SK-N-SH (cell line): Measurements from ENCODE around the gene GPR42. TPM values are rescaled to one million over a fixed set of nuclear protein-coding genes. Genes with fewer than 3 reads are reported as not detected.
"Not testable (repeated sequence)": the region's sequence is repeated elsewhere in the genome, so short reads cannot be mapped to it uniquely, and the experiment has no call there.

Source experiments
- CTCF ChIA-PET: fragments of 300-600, 350-600 bp; formaldehyde crosslinking; extraction: SDS; loops from one replicate; lab custom pipeline; 2021; lab: Yijun Ruan, JAX
- POLR2A ChIA-PET: fragments of 350-600 bp; sonication (Branson Sonifier 250); formaldehyde crosslinking; extraction: SDS; loops from one replicate; lab custom pipeline; 2020; ENCODE audit warnings: antibody characterized with exemption, inconsistent platforms; lab: Yijun Ruan, JAX
- DNase-seq: peaks from one replicate; pipeline ENCODE4 v3.0.0; 2012
- H2AFZ ChIP-seq: fragments of 200-600 bp; sonication (generic); 2 replicates; pipeline ENCODE4 v1.8.1; 2016; ENCODE audit warnings: antibody characterized with exemption, mild to moderate bottlenecking, low read depth
- H3F3A ChIP-seq: fragments of 200-600 bp; sonication (generic); replicated peaks from 2 replicates; pipeline ENCODE3; 2016; ENCODE audit warnings: antibody characterized with exemption, mild to moderate bottlenecking; ENCODE audit not compliant: insufficient read depth
- H3K27ac ChIP-seq, 2 experiments: fragments of 200-500 bp in 1 of 2; fragments of 200-600 bp in 1 of 2; sonication (Bioruptor generic) in 1 of 2; sonication (generic), shearing (Covaris generic) in 1 of 2; 2 replicates each; pipeline versions ENCODE4 v1.5.1 to v1.6.1; 2014 to 2016; ENCODE audit warnings: low read depth in 2 of 2, inconsistent platforms in 1 of 2, low read length in 1 of 2, mild to moderate bottlenecking in 1 of 2, mixed read lengths in 1 of 2
- H3K27me3 ChIP-seq: fragments of 200-600 bp; sonication (generic), shearing (Covaris generic); 2 replicates; pipeline ENCODE4 v1.6.1; 2016; ENCODE audit warnings: mixed run types; ENCODE audit not compliant: insufficient read depth
- H3K36me3 ChIP-seq, 2 experiments: fragments of 200-500 bp in 1 of 2; fragments of 200-600 bp in 1 of 2; sonication (Bioruptor generic) in 1 of 2; sonication (generic) in 1 of 2; replicated peaks in 1 of 2; 2 replicates each; pipeline versions ENCODE3 to v1.5.1; 2014 to 2016; ENCODE audit warnings: low read length in 1 of 2, mild to moderate bottlenecking in 1 of 2; ENCODE audit not compliant: insufficient read depth in 2 of 2, control insufficient read depth in 1 of 2
- H3K4me1 ChIP-seq, 2 experiments: fragments of 200-500 bp in 1 of 2; fragments of 200-600 bp in 1 of 2; sonication (Bioruptor generic) in 1 of 2; sonication (generic), shearing (Covaris generic) in 1 of 2; 2 replicates each; pipeline versions ENCODE4 v1.5.1 to v1.6.1; 2014 to 2016; ENCODE audit warnings: low read depth in 1 of 2, low read length in 1 of 2, mixed run types in 1 of 2; ENCODE audit not compliant: insufficient read depth in 2 of 2, control insufficient read depth in 1 of 2
- H3K4me2 ChIP-seq: fragments of 200-600 bp; sonication (generic), shearing (Covaris generic); 2 replicates; pipeline ENCODE4 v1.6.1; 2017; ENCODE audit warnings: mixed run types
- H3K4me3 ChIP-seq, 2 experiments: fragments of 200-500 bp in 1 of 2; fragments of 200-600 bp in 1 of 2; sonication (Bioruptor generic) in 1 of 2; sonication (generic), shearing (Covaris generic) in 1 of 2; 2 replicates each; pipeline versions ENCODE4 v1.5.1 to v1.8.1; 2014 to 2016; ENCODE audit warnings: low read depth in 2 of 2, inconsistent platforms in 1 of 2, low read length in 1 of 2, mild to moderate bottlenecking in 1 of 2, mixed read lengths in 1 of 2, moderate library complexity in 1 of 2
- H3K79me2 ChIP-seq: fragments of 200-600 bp; sonication (generic); 2 replicates; pipeline ENCODE4 v1.8.1; 2017; ENCODE audit warnings: mild to moderate bottlenecking; ENCODE audit not compliant: insufficient read depth
- H3K9ac ChIP-seq: fragments of 200-600 bp; sonication (generic); 2 replicates; pipeline ENCODE4 v1.6.1; 2017; ENCODE audit warnings: mixed run types
- H3K9me2 ChIP-seq: fragments of 200-600 bp; sonication (generic); 2 replicates; pipeline ENCODE4 v1.6.1; 2017; ENCODE audit warnings: mixed run types
- H3K9me3 ChIP-seq: fragments of 200-600 bp; sonication (generic); 2 replicates; pipeline ENCODE4 v1.6.1; 2017; ENCODE audit warnings: mixed run types, mild to moderate bottlenecking, moderate library complexity
- H4K20me1 ChIP-seq: fragments of 200-600 bp; sonication (generic); 2 replicates; pipeline ENCODE4 v1.6.1; 2017; ENCODE audit warnings: mild to moderate bottlenecking, mixed run types; ENCODE audit not compliant: insufficient read depth
- CTCF ChIP-seq: fragments of 200-600 bp; sonication (generic); IDR thresholded peaks from 2 replicates; pipeline ENCODE4 v1.6.1; 2017; ENCODE audit warnings: antibody characterized with exemption, mild to moderate bottlenecking, moderate library complexity
- ELF1 ChIP-seq: IDR thresholded peaks from 2 replicates; pipeline ENCODE4 v1.4.0; 2012
- FOSL2 ChIP-seq: IDR thresholded peaks from 2 replicates; pipeline ENCODE4 v1.4.0; 2012; ENCODE audit warnings: low read depth, mild to moderate bottlenecking, moderate library complexity, borderline replicate concordance
- FOXJ3 ChIP-seq: sonication (generic); formaldehyde crosslinking; IDR thresholded peaks from 2 replicates; pipeline ENCODE4 v1.5.1; 2020; ENCODE audit warnings: mild to moderate bottlenecking, missing genetic modification reagents
- GATA2 ChIP-seq: sonication (generic); formaldehyde crosslinking; IDR thresholded peaks from 2 replicates; pipeline ENCODE4 v1.5.0; 2020; ENCODE audit warnings: mild to moderate bottlenecking, missing genetic modification reagents
- JUND ChIP-seq: IDR thresholded peaks from 2 replicates; pipeline ENCODE4 v1.4.0; 2012
- MXI1 ChIP-seq: IDR thresholded peaks from 2 replicates; pipeline ENCODE4 v1.6.1; 2012; ENCODE audit warnings: mild to moderate bottlenecking, low read depth, low read length, improper control_type of control experiment
- NFIC ChIP-seq: IDR thresholded peaks from 2 replicates; pipeline ENCODE4 v1.4.0; 2012; ENCODE audit warnings: borderline replicate concordance
- POLR2AphosphoS5 ChIP-seq: IDR thresholded peaks from 2 replicates; pipeline ENCODE4 v1.6.1; 2012; ENCODE audit warnings: low read depth, low read length
- RAD21 ChIP-seq: IDR thresholded peaks from 2 replicates; pipeline ENCODE4 v1.6.1; 2012; ENCODE audit warnings: mild to moderate bottlenecking, low read length
- RCOR1 ChIP-seq: fragments of 150-350 bp; IDR thresholded peaks from 2 replicates; pipeline ENCODE4 v1.6.1; 2017; ENCODE audit warnings: antibody characterized with exemption, low read length
- RFX5 ChIP-seq: IDR thresholded peaks from 2 replicates; pipeline ENCODE4 v1.6.1; 2012; ENCODE audit warnings: mild to moderate bottlenecking, improper control_type of control experiment, low read length
- RXRA ChIP-seq: IDR thresholded peaks from 2 replicates; pipeline ENCODE4 v1.4.0; 2012; ENCODE audit warnings: low read depth, mild to moderate bottlenecking, borderline replicate concordance
- SIN3A ChIP-seq: IDR thresholded peaks from 2 replicates; pipeline ENCODE4 v1.6.1; 2012; ENCODE audit warnings: low read depth, mild to moderate bottlenecking, low read length, moderate library complexity, borderline replicate concordance
- TAF1 ChIP-seq: IDR thresholded peaks from 2 replicates; pipeline ENCODE4 v1.6.1; 2012; ENCODE audit warnings: low read depth, mild to moderate bottlenecking, low read length, moderate library complexity, borderline replicate concordance
- TCF12 ChIP-seq: IDR thresholded peaks from 2 replicates; pipeline ENCODE4 v1.4.0; 2012
- YY1 ChIP-seq: IDR thresholded peaks from 2 replicates; pipeline ENCODE4 v1.4.0; 2012; ENCODE audit warnings: low read depth, mild to moderate bottlenecking
- WGBS: methylation state at CpG from one replicate; pipeline ENCODE4 v1.1.6; 2017; ENCODE audit warnings: low lambda C conversion rate; 5-methylcytosine and 5-hydroxymethylcytosine counted together
- polyA plus RNA-seq, 3 experiments: library from polyadenylated mRNA; depleted of rRNA; stranded (reverse); fragments of >200 nt; gene quantifications; 2 replicates each; pipeline ENCODE4 v1.2.3, GENCODE V29; 2012
- TF ChIP-seq, protein P1 (sequence below): fragments of 150-350 bp; IDR thresholded peaks from 2 replicates; pipeline ENCODE4 v1.6.1; 2017; ENCODE audit warnings: antibody characterized with exemption, low read length, low read depth, borderline replicate concordance
- TF ChIP-seq, protein P2 (sequence below): IDR thresholded peaks from 2 replicates; pipeline ENCODE4 v1.4.0; 2012; ENCODE audit warnings: low read depth, borderline replicate concordance
- TF ChIP-seq, protein P3 (sequence below): IDR thresholded peaks from 2 replicates; pipeline ENCODE4; 2012

GPR42 gene
- polyA plus RNA-seq, 1 of the 3 experiments (the other 2 are of a cell fraction): not detected

GRCh38 chr19:35357867-35358573 is 12.8 kb upstream of the GPR42 start, which contains the start of gene FFAR3:
Gene FFAR3 (plus strand): TSS chr19:35358460. CDS start chr19:35358891, 431 bp downstream.
- H3K36me3 ChIP-seq: no peaks in the 10 kb centered on the region
- no peaks in the 10 kb centered on the region for H3F3A ChIP-seq
- no peaks in the 10 kb centered on the region for H3K9me3 ChIP-seq
- H3K4me1 ChIP-seq: peaks cover 0 to 10% of the 10 kb centered on the region in 2 experiments; a peak in 1 of 4 replicates
- no peak within 1 kb of the TSS; a peak in 1 of 4 replicates for H3K4me3 ChIP-seq
- H3K4me2 ChIP-seq: no peak within 1 kb of the TSS
- WGBS: 11% methylated on average over 17 of the region's 18 CpGs
- no peaks in the 10 kb centered on the region for H4K20me1 ChIP-seq
- no peak within 1 kb of the TSS for H3K27ac ChIP-seq
- H3K27me3 ChIP-seq: peaks cover 70% of the 10 kb centered on the region
- TF ChIP-seq, protein P1, sequence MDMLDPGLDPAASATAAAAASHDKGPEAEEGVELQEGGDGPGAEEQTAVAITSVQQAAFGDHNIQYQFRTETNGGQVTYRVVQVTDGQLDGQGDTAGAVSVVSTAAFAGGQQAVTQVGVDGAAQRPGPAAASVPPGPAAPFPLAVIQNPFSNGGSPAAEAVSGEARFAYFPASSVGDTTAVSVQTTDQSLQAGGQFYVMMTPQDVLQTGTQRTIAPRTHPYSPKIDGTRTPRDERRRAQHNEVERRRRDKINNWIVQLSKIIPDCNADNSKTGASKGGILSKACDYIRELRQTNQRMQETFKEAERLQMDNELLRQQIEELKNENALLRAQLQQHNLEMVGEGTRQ: no peak
- TF ChIP-seq, protein P2, sequence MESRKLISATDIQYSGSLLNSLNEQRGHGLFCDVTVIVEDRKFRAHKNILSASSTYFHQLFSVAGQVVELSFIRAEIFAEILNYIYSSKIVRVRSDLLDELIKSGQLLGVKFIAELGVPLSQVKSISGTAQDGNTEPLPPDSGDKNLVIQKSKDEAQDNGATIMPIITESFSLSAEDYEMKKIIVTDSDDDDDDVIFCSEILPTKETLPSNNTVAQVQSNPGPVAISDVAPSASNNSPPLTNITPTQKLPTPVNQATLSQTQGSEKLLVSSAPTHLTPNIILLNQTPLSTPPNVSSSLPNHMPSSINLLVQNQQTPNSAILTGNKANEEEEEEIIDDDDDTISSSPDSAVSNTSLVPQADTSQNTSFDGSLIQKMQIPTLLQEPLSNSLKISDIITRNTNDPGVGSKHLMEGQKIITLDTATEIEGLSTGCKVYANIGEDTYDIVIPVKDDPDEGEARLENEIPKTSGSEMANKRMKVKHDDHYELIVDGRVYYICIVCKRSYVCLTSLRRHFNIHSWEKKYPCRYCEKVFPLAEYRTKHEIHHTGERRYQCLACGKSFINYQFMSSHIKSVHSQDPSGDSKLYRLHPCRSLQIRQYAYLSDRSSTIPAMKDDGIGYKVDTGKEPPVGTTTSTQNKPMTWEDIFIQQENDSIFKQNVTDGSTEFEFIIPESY: no peak
- TF ChIP-seq GATA2 (CRISPR knock-in tag): no peak
- TF ChIP-seq RCOR1: no peak
- TF ChIP-seq TAF1: no peak
- no peak for TF ChIP-seq JUND
- no peak for TF ChIP-seq RAD21
- TF ChIP-seq MXI1: no peak
- no peak for TF ChIP-seq POLR2AphosphoS5
- no peak for TF ChIP-seq RFX5
- no peak for TF ChIP-seq FOSL2
- no peak for TF ChIP-seq YY1
- no peak for TF ChIP-seq RXRA
- TF ChIP-seq CTCF: no peak
- TF ChIP-seq ELF1: no peak
- no peak for TF ChIP-seq FOXJ3 (CRISPR knock-in tag)
- TF ChIP-seq NFIC: no peak
- no peak for TF ChIP-seq TCF12
- TF ChIP-seq, protein P3, sequence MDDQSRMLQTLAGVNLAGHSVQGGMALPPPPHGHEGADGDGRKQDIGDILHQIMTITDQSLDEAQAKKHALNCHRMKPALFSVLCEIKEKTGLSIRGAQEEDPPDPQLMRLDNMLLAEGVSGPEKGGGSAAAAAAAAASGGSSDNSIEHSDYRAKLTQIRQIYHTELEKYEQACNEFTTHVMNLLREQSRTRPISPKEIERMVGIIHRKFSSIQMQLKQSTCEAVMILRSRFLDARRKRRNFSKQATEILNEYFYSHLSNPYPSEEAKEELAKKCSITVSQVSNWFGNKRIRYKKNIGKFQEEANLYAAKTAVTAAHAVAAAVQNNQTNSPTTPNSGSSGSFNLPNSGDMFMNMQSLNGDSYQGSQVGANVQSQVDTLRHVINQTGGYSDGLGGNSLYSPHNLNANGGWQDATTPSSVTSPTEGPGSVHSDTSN: no peak
- TF ChIP-seq SIN3A: no peak
- H3K79me2 ChIP-seq: no peaks in the 10 kb centered on the region
- H3K9me2 ChIP-seq: no peaks in the 10 kb centered on the region
- CTCF ChIA-PET: interaction anchor here (0.8 to 7.2 kb wide), 5 partner anchors 111 to 216 kb away, joined by 3 to 111 read pairs (median 4); no protein-coding TSS in a partner anchor
- no peak within 1 kb of the TSS for H2AFZ ChIP-seq
- no peak for DNase-seq
- no peak within 1 kb of the TSS for H3K9ac ChIP-seq
- POLR2A ChIA-PET: no interaction called here

GRCh38 chr19:35358834-35359233 is 12.0 kb upstream of the GPR42 start:
- H3K9me3 ChIP-seq, DNase-seq, H3K4me2 ChIP-seq, H2AFZ ChIP-seq, H3K36me3 ChIP-seq, H3K9ac ChIP-seq, H3K79me2 ChIP-seq, H4K20me1 ChIP-seq, H3K4me3 ChIP-seq, H3K27ac ChIP-seq, POLR2A ChIA-PET, H3K9me2 ChIP-seq, H3F3A ChIP-seq: not testable (repeated sequence)
- CTCF ChIA-PET: interaction anchor here (2.3 to 7.2 kb wide), 2 partner anchors 110 to 137 kb away, joined by 11 to 111 read pairs; no protein-coding TSS in a partner anchor
- peaks cover 0 to 10% of the 10 kb centered on the region in 2 experiments; a peak in 1 of 4 replicates for H3K4me1 ChIP-seq
- H3K27me3 ChIP-seq: peaks cover 74% of the 10 kb centered on the region
- WGBS: 18% methylated on average over 8 of the region's 16 CpGs
